HG03060 (cell line): ENCODE results near the gene PRIM2.
"Not testable (repeated sequence)": the region's sequence is repeated elsewhere in the genome, so short reads cannot be mapped to it uniquely, and the experiment has no call there.

Source experiments
- ATAC-seq: cut with Tn5 transposase; IDR thresholded peaks from one replicate; pipeline ENCODE4 v1.9.1; 2021; ENCODE audit warnings: low read depth, moderate number of reproducible peaks; ENCODE audit not compliant: unreplicated experiment

The PRIM2 gene

DNA sequence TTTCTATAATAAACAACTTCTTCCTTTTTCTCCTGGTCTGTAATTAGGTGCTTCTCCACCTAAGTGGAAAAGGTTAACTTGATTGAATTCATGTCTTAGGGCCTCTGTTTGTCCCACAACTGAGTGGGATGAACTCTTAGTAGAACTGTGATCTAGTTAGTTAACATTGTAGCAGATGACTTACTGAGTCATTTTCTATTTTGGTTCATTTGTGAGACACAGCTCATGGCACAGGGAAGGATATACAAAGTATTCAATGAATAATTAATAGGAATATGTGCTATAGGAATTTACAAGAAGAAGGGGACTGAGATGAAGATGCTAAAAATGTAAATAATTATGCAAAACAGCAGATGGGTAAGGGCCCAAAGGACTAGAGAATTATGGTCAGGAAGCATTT is 124.7 kb downstream of the PRIM2 start:
- ATAC-seq: not testable (repeated sequence)

DNA sequence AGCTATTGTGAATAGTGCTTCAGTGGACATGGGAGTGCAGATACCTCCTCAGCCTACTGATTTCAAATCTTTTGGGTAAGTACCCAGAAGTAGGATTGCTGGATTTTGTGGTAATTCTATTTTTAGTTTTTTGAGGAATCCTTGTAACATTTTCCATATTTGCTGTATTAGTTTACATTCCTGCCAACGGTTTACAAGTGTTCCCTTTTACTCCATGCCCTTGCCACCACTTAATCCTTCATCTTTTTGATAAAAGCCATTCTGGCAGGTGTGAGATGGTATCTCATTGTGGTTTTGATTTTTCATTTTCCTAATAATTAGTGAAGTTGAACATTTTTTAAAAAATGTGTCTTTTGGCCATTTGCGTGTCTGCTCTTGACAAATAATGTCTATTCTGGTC is 125.8 kb downstream of the PRIM2 start:
- ATAC-seq: not testable (repeated sequence)

DNA sequence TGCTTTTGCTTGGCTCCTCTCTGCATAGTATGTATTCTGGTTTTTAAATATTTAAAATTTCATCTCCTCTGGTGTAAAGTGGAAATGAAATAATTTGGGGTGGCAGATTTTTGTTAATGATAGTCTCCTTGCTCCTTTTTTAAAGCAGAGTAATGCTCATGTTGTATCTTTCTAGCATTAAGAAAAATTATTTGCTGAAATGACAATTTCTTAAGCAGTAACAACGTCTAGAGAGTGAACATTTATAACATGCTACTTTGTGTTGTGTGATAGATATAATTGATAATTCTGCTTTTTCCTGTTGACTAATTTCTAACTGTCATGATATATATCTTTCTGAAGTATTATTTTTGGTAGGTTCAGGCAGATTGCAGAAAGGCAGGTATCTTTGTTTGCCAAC is 127.4 kb downstream of the PRIM2 start:
- ATAC-seq: not testable (repeated sequence)

- ATAC-seq: not testable (repeated sequence)
These were observed 127.9 kb downstream of the PRIM2 start for GRCh38 chr6:57445379-57445778.

DNA sequence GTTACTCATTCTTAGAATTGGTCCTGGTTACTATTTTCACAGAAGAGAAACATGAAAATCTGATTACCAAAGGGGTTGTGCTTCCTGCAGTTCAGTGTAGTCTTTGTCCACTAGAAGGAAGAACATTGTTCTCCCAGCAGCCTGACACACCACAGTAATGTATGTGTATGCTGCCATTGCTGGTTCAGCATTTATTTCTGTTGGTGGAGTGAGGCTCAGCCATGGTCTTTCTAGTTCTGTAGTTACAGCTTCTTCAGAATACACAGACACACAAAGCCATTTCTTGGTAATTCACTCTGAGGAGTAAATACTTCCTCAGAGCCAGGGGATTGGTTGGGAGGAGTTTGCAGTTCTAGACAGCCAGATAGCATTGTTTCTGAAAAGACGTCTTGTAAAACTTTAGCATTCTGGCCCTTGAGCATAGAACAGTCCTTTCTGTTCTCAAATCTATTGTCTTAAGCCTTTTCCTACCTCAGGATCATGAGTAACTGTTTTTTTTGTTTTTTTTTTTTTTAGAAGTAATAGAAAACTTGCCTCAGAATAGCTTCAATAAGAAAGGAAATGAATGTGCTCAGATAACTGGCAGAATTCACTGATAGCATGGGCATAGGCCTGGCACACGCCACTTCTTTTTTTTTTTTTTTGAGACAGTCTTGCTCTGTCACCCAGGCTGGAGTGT is 128.5 kb downstream of the PRIM2 start:
- ATAC-seq: peak; percentile 56

DNA sequence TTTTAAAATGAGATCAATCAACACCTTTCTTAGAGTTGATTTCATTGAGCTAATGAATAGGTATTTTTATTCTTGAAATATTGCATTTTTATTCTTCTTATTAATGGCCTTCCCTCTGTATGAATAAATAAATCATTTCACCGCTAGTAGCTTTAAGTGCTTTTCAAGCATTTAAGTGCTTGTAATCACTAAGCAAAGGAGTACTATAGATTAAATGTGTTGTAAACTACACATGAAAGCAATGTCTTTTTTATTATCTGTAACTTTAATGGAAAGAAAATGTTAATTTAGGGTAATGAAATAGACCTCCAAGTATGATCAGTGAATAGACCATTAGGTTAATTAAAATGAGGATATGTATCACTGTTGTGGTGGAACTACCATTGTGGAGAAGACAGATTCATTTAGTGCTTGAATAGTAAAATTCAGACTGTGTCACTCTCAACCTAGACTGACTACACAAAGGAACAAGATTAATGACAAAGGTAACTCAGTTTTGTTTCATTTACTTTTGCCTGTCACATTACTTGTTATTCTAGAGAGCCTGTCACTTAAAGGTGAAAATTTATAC is 132.2 kb downstream of the PRIM2 start:
- ATAC-seq: not testable (repeated sequence)

- ATAC-seq: not testable (repeated sequence)
These were observed 142.4 kb downstream of the PRIM2 start for GRCh38 chr6:57459781-57460180.

- ATAC-seq: not testable (repeated sequence)
These were observed 143.6 kb downstream of the PRIM2 start for GRCh38 chr6:57461022-57461421.

DNA sequence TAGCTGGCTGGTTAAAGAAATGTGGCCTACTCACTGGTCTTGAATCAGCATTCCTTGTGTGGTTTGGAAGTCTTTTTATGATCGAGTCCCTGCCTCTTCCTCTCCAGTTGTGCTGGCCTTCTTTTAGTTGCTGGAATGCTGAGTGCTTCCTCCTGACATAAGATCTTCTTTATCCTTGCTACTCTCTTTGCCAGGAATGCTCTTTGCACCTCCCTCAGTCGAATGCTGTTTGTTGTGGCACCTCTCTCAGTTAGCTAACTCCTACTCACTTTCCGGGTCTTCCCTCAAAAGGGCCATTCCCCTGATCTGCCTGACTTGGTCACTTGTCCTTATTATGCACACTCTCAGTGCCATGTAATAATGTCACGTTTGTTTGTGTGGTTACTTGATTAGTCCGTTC is 146.4 kb downstream of the PRIM2 start:
- ATAC-seq: not testable (repeated sequence)

GRCh38 chr6:57465968-57466367 is 148.5 kb downstream of the PRIM2 start:
- not testable (repeated sequence) for ATAC-seq

DNA sequence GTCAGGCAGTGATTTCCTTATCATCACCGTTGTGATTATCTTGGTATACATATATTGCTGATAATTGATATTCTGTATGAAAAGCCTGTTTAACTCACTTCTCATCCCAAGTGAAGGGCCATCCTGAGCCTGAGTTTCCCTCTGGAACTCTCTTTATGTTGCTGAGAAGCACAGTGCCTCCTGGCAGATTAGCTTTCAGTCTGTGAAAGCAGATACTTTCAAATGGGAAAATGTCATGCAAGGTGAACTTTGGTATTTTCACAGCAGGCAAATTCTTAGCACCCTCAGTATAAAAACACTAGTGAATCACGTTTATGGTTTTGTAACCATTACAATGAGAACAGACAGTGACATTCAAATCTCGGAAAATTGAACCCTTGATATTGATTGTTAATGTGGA is 151.6 kb downstream of the PRIM2 start:
- no peak for ATAC-seq

DNA sequence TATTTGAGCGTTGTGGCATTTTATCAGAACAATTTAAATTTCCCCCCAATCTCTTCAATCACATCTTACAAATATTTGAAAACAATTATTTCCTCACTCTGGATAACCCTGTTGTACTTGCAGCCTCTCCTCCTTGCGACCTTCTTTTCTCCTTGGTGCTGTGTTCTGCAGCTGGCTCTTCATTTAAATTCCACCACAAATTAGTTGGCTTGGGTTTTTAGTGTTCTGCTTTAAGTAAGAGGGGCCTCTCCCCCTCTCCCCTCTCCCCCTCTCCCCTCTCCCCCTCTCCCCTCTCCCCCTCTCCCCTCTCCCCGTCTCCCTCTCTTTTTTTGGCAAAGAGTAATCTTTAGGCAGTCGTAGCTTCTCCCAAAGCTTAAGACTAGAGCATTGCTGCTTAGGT is 152.7 kb downstream of the PRIM2 start:
- ATAC-seq: not testable (repeated sequence)

GRCh38 chr6:57471314-57471864 is 154.0 kb downstream of the PRIM2 start:
- ATAC-seq: not testable (repeated sequence)

DNA sequence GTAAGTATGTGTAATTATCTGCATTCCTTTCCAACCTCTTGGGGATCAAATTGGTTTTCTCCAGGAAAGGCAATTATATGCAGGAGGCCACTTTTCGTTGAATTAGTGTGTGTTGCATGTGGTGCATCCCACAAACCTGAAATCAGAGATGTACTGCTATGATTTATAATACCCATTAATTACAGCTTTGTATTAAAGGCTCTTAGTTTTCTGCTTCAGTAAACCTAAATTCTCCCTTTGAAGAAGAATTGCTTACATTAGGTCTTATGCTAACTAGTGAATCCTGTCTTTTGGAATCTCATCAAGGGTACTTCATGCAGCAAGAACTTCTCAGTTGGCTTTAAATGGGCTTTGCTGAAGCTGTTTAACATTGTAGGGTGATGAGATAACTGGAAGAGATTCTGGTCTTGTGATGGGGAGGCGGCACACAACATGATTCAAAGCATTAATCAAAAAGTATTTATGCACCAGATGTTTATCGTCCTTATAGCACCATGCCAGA is 155.5 kb downstream of the PRIM2 start:
- ATAC-seq: not testable (repeated sequence)

- not testable (repeated sequence) for ATAC-seq
These were observed 157.5 kb downstream of the PRIM2 start for GRCh38 chr6:57474862-57475475.

- not testable (repeated sequence) for ATAC-seq
These were observed 158.2 kb downstream of the PRIM2 start for GRCh38 chr6:57475656-57476055.

GRCh38 chr6:57480194-57480593 is 162.8 kb downstream of the PRIM2 start:
- ATAC-seq: not testable (repeated sequence)

DNA sequence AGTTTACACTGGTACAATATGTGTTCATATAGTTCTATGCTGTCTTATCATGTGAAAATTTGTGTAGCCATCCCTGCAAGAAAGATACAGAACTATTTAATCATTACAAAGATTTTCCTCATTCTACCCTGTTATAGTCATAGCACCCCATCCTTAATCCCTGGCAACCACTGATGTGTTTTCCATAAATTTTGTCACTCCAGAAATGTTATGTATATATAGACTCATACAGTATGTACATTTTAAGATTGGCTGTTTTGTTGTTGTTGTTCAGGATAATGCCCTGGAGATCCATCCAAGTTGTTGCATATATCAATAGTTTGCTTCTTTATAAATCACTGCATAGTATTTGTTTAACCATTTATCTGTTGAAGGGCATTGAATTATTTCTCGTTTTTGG is 163.7 kb downstream of the PRIM2 start:
- ATAC-seq: not testable (repeated sequence)

GRCh38 chr6:57482471-57482870 is 165.0 kb downstream of the PRIM2 start:
- not testable (repeated sequence) for ATAC-seq

DNA sequence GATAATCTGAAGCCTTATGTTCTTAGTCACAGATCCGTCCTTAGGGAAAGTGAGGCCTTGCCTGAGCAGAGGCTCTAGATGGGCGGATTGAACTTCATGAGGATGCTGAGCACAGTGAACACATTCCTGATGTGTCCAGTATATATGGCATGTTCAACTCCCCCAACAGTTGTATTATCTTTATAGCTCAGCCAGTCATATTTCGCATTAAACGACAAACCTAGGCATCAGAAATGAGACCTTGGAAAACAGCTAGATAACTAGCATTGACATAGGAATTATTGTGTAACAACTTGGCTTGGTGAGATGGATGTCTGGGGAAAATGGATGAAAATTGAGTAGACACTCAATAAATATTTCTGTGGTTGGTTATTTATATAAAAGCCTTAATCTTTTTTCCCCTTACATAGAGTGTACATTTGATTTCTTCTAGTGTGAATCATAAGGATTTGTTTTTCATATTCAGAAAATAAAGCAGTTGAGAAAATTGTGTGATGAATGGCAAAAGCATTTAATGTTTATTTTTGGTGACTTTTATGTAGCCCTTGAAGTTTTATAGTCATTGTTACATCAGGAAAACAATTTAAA is 169.2 kb downstream of the PRIM2 start:
- ATAC-seq: not testable (repeated sequence)

- not testable (repeated sequence) for ATAC-seq
These were observed 171.1 kb downstream of the PRIM2 start for GRCh38 chr6:57488551-57488950.
